HG03378 (cell line): Measurements from ENCODE around the gene PLSCR1.

Experiments
- ATAC-seq: cut with Tn5 transposase; IDR thresholded peaks from one replicate; pipeline ENCODE4 v1.9.1; 2021; ENCODE audit warnings: mild to moderate bottlenecking, moderate library complexity; ENCODE audit not compliant: unreplicated experiment

The PLSCR1 gene

GRCh38 chr3:146544002-146544928, at the start of gene PLSCR1:
Gene PLSCR1 (minus strand): TSS chr3:146544607. CDS start chr3:146536552, 8,055 bp downstream.
- ATAC-seq: peak; percentile 85

- no peak for ATAC-seq
These were observed 49.4 kb upstream of the PLSCR1 start for GRCh38 chr3:146593776-146594175.

GRCh38 chr3:146590521-146590920, 46.1 kb upstream of the PLSCR1 start:
- ATAC-seq: no peak

GRCh38 chr3:146589899-146590508, 45.6 kb upstream of the PLSCR1 start:
- peak; percentile 59 for ATAC-seq

- no peak for ATAC-seq
These were observed 40.7 kb upstream of the PLSCR1 start for GRCh38 chr3:146585156-146585555.

GRCh38 chr3:146581951-146582467, 37.6 kb upstream of the PLSCR1 start:
- no peak for ATAC-seq

- ATAC-seq: no peak
These were observed 36.7 kb upstream of the PLSCR1 start for GRCh38 chr3:146581080-146581601.

- peak; percentile 78 for ATAC-seq
These were observed 33.3 kb upstream of the PLSCR1 start for GRCh38 chr3:146577662-146578061.

- ATAC-seq: no peak
These were observed 31.2 kb upstream of the PLSCR1 start for GRCh38 chr3:146575636-146576035.

- ATAC-seq: no peak
These were observed 29.8 kb upstream of the PLSCR1 start for GRCh38 chr3:146574173-146574572.

- no peak for ATAC-seq
These were observed 24.9 kb upstream of the PLSCR1 start for GRCh38 chr3:146569314-146569713.

GRCh38 chr3:146566138-146566537, 21.7 kb upstream of the PLSCR1 start:
- no peak for ATAC-seq

- ATAC-seq: no peak
These were observed 17.5 kb upstream of the PLSCR1 start for GRCh38 chr3:146561879-146562278.

GRCh38 chr3:146561463-146561862, 17.1 kb upstream of the PLSCR1 start:
- ATAC-seq: no peak

GRCh38 chr3:146560678-146561077, 16.3 kb upstream of the PLSCR1 start:
- ATAC-seq: no peak

- ATAC-seq: no peak
These were observed 15.0 kb upstream of the PLSCR1 start for GRCh38 chr3:146559388-146559787.

- ATAC-seq: peak; percentile 44
These were observed 14.4 kb upstream of the PLSCR1 start for GRCh38 chr3:146558781-146559180.

- ATAC-seq: no peak
These were observed 13.3 kb upstream of the PLSCR1 start for GRCh38 chr3:146557745-146558144.

- ATAC-seq: no peak
These were observed 10.9 kb upstream of the PLSCR1 start for GRCh38 chr3:146555311-146555710.

- ATAC-seq: no peak
These were observed 9.8 kb upstream of the PLSCR1 start for GRCh38 chr3:146554151-146554760.
